SH-SY5Y (cell line): Measurements from ENCODE around the gene ZNF74.

Source experiments
- GATA2 ChIP-seq: IDR thresholded peaks from 2 replicates; pipeline ENCODE4 v1.6.1; 2011; ENCODE audit warnings: mild to moderate bottlenecking, low read depth, low read length
- GATA3 ChIP-seq: IDR thresholded peaks from 2 replicates; pipeline ENCODE4 v1.6.1; 2011; ENCODE audit warnings: low read depth, mild to moderate bottlenecking, low read length, moderate library complexity

GRCh38 chr22:20378110-20378509 is 15.8 kb upstream of the ZNF74 start:
- TF ChIP-seq GATA2 (no peak), GATA3 (no peak)
